GM18951 (cell line): ENCODE results near the gene CACNG6.

Source experiments
- POLR2A ChIP-seq: IDR thresholded peaks from 4 replicates; pipeline ENCODE4 v1.6.1; 2011; ENCODE audit warnings: mild to moderate bottlenecking; ENCODE audit not compliant: insufficient read length, insufficient read depth; ENCODE audit errors: extremely low read depth
- in situ Hi-C: fragments of 300-500 bp; cut with MboI; formaldehyde crosslinking; loops from one replicate; pipeline ENCODE4 v1.12.0; 2022; ENCODE audit warnings: low sequenced_read_pairs, mixed read lengths, inconsistent platforms; ENCODE audit not compliant: unreplicated experiment

The CACNG6 gene

DNA sequence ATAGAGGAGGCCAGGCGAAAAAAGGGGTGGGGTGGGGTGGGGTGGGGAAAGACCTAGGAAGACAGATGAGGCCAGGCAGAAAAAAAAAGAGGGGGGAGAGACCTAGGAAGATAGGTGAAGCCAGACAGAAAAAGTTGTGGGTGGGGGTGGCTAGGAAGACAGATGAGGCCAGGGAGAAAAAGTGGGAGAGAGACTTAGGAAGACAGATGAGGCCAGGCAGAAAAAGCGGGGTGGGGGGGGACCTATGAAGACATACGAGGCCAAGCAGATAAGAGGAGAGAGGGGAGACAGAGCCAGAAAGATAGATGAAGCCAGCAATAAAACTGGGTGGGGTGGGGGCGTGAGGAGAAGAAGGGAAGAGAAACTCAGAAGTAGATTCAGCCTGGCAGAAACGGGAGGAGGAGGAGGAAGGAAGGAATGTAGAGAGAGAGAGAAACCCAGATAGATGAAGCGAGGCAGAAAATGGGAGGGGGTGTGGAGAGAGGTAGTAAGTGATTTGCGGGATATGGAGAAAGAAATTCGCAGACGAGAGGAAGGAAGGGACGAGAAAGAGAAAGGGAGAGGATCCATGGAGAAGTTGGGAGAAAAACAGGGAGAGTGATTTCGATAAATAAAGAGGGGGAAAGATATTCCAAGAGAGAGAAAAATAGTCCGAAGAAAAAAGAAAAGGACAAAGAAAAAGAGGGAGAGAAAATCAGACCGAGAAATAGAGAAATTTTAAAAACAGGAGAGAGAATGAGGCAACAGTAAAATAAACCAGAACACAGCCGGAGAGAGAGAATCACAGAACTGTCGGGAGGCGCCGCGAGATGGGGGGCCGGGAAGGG lies 12.2 kb upstream of the CACNG6 start:
- TF ChIP-seq POLR2A = no peak

DNA sequence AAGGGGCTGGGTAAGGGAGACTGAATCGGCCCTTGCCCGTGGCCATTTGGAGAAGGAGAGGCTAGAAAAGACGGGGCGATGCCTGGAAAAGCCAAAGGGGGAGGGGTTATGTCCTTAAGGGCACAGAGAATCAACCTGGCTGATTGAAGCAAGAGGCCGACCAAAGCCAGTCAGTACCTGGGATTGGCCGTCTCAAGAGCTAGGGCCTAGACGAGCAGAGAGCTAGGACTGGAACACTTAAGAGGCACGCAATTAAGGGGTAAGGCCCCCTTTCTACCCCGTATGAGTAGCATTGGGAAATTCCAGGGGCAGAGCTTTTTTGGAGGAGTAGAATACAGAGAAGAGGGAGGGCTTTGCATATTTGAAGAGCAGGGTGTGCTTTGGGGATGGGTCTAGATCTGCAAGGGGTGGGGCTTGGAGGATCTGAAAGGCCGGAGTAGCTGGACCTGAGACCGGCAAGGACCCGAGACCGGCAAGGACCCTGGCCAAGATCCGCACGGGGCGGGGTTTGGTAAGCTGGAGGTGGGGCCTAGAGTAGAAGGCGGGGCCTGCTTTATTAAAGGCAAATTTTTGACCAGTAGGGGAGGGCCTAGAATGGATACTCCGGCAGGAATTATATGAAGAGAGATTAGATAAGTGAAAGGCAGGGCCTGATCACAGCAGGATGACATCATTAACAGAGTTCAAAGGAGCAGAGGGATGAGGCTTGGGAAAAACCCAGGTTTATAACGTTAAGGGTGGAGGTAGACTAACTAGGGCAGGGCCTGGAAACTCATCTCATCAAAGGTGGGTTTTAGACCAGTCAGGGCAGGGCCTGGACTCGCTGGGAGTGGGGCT lies 10.7 kb upstream of the CACNG6 start:
- no peak for TF ChIP-seq POLR2A
- in situ Hi-C loops = no loop called here

More for the DNA sequence above, 12.2 kb upstream of the CACNG6 start:
- in situ Hi-C loops = no loop called here

DNA sequence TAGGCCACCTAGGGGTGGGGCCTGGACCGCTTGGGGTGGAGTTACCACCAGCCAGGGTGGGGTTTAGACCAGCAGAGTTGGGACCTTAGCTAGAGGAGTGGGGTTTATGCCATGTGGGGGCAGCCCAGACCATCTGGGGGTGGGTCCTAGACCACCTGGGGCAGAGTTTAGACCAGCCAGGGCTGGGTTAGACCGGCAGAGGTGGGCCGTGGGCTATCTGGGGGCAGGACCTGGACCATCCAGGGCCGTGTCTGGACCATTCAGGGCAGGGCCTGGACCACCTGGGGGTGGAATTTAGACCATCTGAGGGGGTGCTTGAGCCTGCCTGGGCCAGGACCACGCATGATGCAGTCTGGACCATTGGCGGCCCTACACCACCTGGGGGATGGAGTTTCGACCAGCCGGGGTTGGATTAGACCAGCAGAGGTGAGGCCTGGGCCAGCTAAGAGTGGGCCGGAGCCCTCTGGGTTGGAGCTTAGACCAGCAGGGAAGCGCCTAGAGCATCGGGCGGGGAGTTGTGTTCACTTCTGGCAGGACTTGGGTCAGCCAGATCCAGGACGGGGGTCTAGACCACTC lies 10.0 kb upstream of the CACNG6 start:
- in situ Hi-C loops = no loop called here
- TF ChIP-seq POLR2A = no peak

DNA sequence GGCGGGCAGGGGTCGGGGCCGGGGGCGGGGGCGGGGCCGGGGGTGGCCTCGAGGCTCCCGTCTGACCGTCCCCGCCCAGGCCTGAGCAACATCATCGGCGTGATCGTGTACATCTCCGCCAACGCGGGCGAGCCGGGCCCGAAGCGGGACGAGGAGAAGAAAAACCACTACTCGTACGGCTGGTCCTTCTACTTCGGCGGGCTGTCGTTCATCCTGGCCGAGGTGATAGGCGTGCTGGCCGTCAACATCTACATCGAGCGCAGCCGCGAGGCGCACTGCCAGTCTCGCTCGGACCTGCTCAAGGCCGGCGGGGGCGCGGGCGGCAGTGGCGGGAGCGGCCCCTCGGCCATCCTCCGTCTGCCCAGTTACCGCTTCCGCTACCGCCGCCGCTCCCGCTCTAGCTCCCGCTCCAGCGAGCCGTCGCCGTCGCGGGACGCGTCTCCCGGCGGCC lies 9.4 kb upstream of the CACNG6 start:
- in situ Hi-C loops = no loop called here
- no peak for TF ChIP-seq POLR2A

DNA sequence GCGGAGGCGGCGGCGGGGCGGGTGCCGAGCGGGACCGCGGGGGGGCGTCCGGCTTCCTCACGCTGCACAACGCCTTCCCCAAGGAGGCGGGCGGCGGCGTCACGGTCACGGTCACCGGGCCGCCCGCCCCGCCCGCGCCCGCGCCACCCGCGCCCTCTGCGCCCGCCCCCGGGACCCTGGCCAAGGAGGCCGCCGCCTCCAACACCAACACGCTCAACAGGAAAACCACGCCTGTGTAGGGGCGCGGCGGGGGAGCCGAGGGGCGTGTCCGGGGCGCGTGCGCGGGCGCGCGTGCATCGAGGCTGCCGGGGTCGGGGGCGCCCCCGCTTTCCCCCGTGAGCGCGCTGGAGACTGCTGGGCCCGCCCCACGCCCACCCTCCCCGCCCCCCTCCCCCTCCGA lies 8.8 kb upstream of the CACNG6 start:
- TF ChIP-seq POLR2A = no peak
- in situ Hi-C loops = no loop called here

DNA sequence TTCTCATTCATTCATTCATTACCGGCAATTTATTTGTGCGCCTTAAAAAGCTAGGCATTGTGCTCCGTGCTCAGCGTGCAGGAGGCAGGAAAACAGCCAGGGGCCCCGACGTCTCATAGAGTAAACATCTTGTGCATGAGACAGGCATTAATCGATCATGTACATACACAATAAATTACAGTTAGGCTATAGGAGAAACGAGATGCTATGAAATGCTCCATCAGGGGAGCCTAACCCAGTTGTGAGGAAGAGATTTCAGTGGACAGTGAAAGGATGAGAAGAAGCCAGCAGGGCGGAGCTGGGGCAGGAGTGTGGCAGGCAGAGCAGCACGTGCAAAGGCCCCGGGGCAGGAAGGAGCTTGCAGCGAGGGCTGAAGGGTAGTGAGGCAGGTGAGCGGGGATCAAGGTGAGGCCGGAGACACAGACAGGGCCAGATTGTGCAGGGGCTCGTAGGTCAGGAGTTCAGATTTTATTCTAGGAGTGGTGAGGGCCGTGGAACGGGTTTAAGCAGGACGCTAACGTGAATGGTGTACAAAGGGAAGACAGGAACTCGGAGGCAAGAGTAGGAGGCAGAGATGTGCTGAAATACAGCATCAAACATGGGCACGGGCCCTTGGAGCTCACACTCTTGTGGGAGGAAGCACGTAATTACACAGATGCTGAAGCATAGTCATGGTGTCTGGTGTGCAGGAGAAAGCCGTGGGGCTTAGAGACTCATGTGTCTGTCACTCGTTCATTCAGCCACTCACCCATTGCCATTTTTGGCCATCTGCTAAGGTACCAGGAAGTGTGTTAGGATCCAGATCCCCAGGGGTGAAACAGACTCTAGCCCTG lies 7.8 kb upstream of the CACNG6 start:
- in situ Hi-C loops = no loop called here
- TF ChIP-seq POLR2A = no peak

DNA sequence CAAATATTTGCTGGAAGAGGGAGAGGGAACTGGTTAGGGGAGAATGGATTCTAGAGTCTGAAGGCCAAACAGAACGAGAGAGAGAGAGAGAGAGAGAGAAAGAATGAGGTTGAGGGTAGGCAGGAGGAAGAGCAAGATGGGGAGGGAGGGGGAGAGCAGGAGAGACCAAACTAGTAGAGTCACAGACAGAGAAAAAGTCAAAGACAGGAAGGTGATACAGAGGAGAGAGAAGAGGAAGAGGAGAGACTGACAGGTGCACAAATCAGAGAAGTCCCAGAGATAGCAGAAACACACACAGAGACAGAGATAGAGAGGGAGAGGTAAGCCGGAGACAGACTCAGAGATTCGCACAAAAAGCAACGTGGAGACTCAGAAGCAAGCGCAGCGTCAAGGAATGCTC lies 5.6 kb upstream of the CACNG6 start:
- in situ Hi-C loops = no loop called here
- TF ChIP-seq POLR2A = no peak

DNA sequence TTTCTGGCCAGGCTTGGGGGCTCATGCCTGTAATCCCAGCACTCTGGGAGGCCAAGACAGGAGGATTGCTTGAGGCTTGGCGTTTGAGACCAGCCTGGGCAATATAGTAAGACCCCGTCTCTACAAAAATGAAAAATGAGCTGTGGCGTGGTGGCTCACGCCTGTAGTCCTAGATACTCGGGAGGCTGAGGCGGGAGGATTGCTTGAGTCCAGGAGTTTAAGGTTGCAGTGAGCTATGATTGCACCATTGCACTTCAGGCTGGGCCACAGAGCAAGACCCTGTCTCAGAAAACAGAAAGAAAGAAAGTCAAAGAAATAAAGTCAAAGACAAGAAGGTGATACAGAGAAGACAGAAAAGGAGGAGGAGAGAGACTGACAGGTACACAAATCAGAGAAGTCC lies 2.5 kb upstream of the CACNG6 start:
- in situ Hi-C loops = no loop called here

DNA sequence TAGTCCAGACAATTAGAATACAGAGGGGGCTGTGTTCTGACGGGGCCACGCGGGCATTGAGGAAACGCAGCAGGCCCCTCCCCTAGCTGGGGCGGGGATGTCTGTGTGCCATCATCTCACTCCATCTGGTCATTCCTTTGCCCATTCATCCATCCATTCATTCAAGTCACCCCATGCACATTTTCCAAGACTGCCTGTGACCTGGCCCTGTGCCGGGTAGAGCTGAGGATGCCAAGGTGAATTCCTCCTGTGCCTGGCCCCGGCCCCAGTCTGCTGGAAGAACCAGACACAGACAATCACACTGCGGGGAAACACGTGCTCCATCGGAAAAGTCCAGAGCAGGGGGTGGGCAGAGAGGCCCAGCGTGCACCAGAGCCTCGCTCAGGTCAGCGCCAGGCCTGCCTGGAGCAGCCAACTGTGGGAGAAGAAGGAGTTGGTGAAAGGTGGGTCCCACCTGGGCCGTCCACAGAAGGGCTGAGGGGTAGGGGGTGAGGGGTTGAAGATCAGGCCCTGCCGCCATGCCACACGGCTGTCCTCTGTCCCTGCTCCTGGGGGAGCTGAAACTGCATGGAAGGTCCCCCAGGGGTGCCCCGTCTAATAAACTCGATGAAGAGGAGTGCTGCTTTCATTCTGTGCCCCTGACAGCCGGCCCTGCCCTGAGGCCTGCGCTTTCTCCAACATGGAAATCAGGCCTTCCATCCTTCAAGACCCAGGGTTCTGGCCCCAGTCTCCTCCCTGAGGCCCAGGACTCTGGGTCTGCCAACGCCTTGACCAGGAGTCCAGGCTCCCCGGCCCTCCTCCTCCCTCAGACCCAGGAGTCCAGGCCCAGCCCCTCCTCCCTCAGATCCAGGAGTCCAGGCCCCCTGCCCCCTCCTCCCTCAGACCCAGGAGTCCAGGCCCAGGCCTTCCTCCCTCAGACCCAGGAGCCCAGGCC lies 1.6 kb upstream of the CACNG6 start:
- TF ChIP-seq POLR2A = no peak
- in situ Hi-C loops = no loop called here

More for the DNA sequence above, 2.5 kb upstream of the CACNG6 start:
- no peak for TF ChIP-seq POLR2A

DNA sequence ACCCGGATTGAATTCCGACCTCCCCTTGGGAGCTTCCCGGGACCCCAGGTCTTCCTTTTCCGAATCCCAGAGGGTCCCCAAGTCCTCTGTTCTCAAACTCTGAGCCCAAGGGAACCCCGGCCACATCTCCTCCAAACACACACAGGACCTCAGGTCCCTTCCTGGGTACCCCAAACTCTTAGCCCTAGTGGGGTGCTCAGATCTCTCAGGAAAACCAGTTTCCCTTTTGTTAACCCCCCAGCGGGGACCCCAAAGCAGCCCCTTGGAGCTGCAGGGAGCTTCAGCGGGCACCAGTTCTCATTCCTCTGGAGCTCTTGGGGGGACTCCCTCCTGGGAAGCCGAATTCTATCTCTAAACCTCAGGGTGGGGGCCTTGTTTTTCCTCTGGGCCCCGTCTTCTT lies 774 bp downstream of the CACNG6 start:
- no peak for TF ChIP-seq POLR2A
- in situ Hi-C loops = no loop called here

DNA sequence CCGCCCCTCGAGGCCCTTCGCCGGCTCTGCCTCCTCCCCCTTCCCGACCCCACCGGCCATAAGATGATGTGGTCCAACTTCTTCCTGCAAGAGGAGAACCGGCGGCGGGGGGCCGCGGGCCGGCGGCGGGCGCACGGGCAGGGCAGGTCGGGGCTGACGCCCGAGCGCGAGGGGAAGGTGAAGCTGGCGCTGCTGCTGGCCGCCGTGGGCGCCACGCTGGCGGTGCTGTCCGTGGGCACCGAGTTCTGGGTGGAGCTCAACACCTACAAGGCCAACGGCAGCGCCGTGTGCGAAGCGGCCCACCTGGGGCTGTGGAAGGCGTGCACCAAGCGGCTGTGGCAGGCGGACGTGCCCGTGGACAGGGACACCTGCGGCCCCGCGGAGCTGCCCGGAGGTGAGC lies 1.4 kb downstream of the CACNG6 start:
- no peak for TF ChIP-seq POLR2A
- in situ Hi-C loops = no loop called here

DNA sequence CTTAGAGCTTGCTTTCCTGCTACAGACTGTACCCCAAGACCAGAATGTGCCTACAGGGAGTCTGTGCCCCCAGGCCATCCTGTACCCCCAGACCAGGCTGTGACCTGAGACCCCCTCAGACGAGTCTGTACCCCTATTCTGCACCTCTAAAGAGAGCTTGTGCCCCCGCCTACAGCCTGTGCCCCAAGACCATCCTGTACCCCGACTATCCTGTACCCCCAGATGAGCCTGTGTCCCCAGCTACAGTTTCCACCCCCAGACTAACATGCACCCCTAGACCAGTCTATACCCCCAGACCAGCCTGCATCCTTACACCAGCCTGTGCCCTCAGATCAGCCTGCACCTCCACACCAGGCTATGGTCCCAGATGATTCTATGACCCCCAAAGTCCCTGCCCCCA lies 2.0 kb downstream of the CACNG6 start:
- in situ Hi-C loops = no loop called here
- TF ChIP-seq POLR2A = no peak
